ENCODE results near the gene PREX1.

The PREX1 gene

GRCh38 chr20:48821261-48821920, 6.4 kb downstream of the PREX1 start:
- peak; percentile 92 for DNase-seq (ENCODE audit: low read depth)
- H3K4me3 ChIP-seq (ENCODE audit: low read depth, low read length) = peak overlapping the region; percentile 40
- TF ChIP-seq POLR2A (IDR thresholded peaks at IDR 0.05; ENCODE audit: extremely low read depth, insufficient read length) (no peak), CTCF (IDR thresholded peaks at IDR 0.05; ENCODE audit: low read depth, low read length) (no peak), MYC (IDR thresholded peaks at IDR 0.05; ENCODE audit: low read depth, low read length) (peak; percentile 45; the same call in 1 of the 2 replicates), MAX (IDR thresholded peaks at IDR 0.05; ENCODE audit: low read depth, low read length) (no peak)

- DNase-seq (ENCODE audit: low read depth) = peak; percentile 43
- TF ChIP-seq MAX (IDR thresholded peaks at IDR 0.05; ENCODE audit: low read depth, low read length) = no peak
- no peak for TF ChIP-seq POLR2A (IDR thresholded peaks at IDR 0.05; ENCODE audit: extremely low read depth, insufficient read length)
- TF ChIP-seq CTCF (IDR thresholded peaks at IDR 0.05; ENCODE audit: low read depth, low read length) = no peak
- TF ChIP-seq MYC (IDR thresholded peaks at IDR 0.05; ENCODE audit: low read depth, low read length) = no peak
- no peak overlapping the region for H3K4me3 ChIP-seq (ENCODE audit: low read depth, low read length)
Measured at GRCh38 chr20:48820649-48820973, 7.2 kb downstream of the PREX1 start.

GRCh38 chr20:48819821-48820648, 7.8 kb downstream of the PREX1 start:
- peak; percentile 64 for DNase-seq (ENCODE audit: low read depth)
- no peak for TF ChIP-seq MAX (IDR thresholded peaks at IDR 0.05; ENCODE audit: low read depth, low read length)
- H3K4me3 ChIP-seq (ENCODE audit: low read depth, low read length) = no peak overlapping the region

GRCh38 chr20:48819089-48819488, 8.7 kb downstream of the PREX1 start:
- H3K4me3 ChIP-seq (ENCODE audit: low read depth, low read length) = no peak overlapping the region
- no peak for DNase-seq (ENCODE audit: low read depth)
- TF ChIP-seq CTCF (IDR thresholded peaks at IDR 0.05; ENCODE audit: low read depth, low read length) (no peak), MAX (IDR thresholded peaks at IDR 0.05; ENCODE audit: low read depth, low read length) (no peak), MYC (IDR thresholded peaks at IDR 0.05; ENCODE audit: low read depth, low read length) (no peak), POLR2A (IDR thresholded peaks at IDR 0.05; ENCODE audit: extremely low read depth, insufficient read length) (no peak)

- DNase-seq (ENCODE audit: low read depth) = no peak
- no peak overlapping the region for H3K4me3 ChIP-seq (ENCODE audit: low read depth, low read length)
- TF ChIP-seq POLR2A (IDR thresholded peaks at IDR 0.05; ENCODE audit: extremely low read depth, insufficient read length) = no peak
- TF ChIP-seq MAX (IDR thresholded peaks at IDR 0.05; ENCODE audit: low read depth, low read length) = no peak
- TF ChIP-seq CTCF (IDR thresholded peaks at IDR 0.05; ENCODE audit: low read depth, low read length) = no peak
- no peak for TF ChIP-seq MYC (IDR thresholded peaks at IDR 0.05; ENCODE audit: low read depth, low read length)
Measured at GRCh38 chr20:48818481-48818987, 9.3 kb downstream of the PREX1 start.

GRCh38 chr20:48818031-48818370, 9.8 kb downstream of the PREX1 start:
- DNase-seq (ENCODE audit: low read depth) = no peak
- no peak overlapping the region for H3K4me3 ChIP-seq (ENCODE audit: low read depth, low read length)
- TF ChIP-seq MYC (IDR thresholded peaks at IDR 0.05; ENCODE audit: low read depth, low read length) = no peak
- TF ChIP-seq POLR2A (IDR thresholded peaks at IDR 0.05; ENCODE audit: extremely low read depth, insufficient read length) = no peak
- no peak for TF ChIP-seq CTCF (IDR thresholded peaks at IDR 0.05; ENCODE audit: low read depth, low read length)
- TF ChIP-seq MAX (IDR thresholded peaks at IDR 0.05; ENCODE audit: low read depth, low read length) = no peak
